HG02642 (cell line): Measurements from ENCODE around the gene PPP1R3A.

ENCODE experiments used
- ATAC-seq: cut with Tn5 transposase; IDR thresholded peaks from one replicate; pipeline ENCODE4 v1.9.1; 2021; ENCODE audit warnings: mild to moderate bottlenecking; ENCODE audit not compliant: unreplicated experiment, poor library complexity

PPP1R3A gene

GRCh38 chr7:113890331-113891030 is 28.3 kb downstream of the PPP1R3A start:
- no peak for ATAC-seq

GRCh38 chr7:113883096-113883495 is 35.7 kb downstream of the PPP1R3A start:
- no peak for ATAC-seq

- no peak for ATAC-seq
These were observed 38.2 kb downstream of the PPP1R3A start for GRCh38 chr7:113880559-113880958.

- ATAC-seq, result no peak
These were observed 40.3 kb downstream of the PPP1R3A start for GRCh38 chr7:113878394-113878992.

- ATAC-seq, result no peak
These were observed 43.6 kb downstream of the PPP1R3A start for GRCh38 chr7:113875224-113875623.

GRCh38 chr7:113873554-113874151 is 45.2 kb downstream of the PPP1R3A start:
- ATAC-seq, result no peak

GRCh38 chr7:113872981-113873380 is 45.8 kb downstream of the PPP1R3A start:
- no peak for ATAC-seq

- ATAC-seq, result no peak
These were observed 51.5 kb downstream of the PPP1R3A start for GRCh38 chr7:113867325-113867724.

GRCh38 chr7:113856010-113856409 is 62.8 kb downstream of the PPP1R3A start:
- ATAC-seq, result no peak

GRCh38 chr7:113840954-113841353 is 77.9 kb downstream of the PPP1R3A start:
- no peak for ATAC-seq

- no peak for ATAC-seq
These were observed 83.4 kb downstream of the PPP1R3A start for GRCh38 chr7:113835367-113835766.

- no peak for ATAC-seq
These were observed 86.5 kb downstream of the PPP1R3A start for GRCh38 chr7:113832196-113832745.

GRCh38 chr7:113831556-113831955 is 87.3 kb downstream of the PPP1R3A start:
- no peak for ATAC-seq

GRCh38 chr7:113828581-113828980 is 90.2 kb downstream of the PPP1R3A start:
- no peak for ATAC-seq
